ENCODE measurements around the gene RFTN1.

RFTN1 gene

GRCh38 chr3:16427103-16427965 is 86.2 kb downstream of the RFTN1 start:
- no peak for DNase-seq

DNA sequence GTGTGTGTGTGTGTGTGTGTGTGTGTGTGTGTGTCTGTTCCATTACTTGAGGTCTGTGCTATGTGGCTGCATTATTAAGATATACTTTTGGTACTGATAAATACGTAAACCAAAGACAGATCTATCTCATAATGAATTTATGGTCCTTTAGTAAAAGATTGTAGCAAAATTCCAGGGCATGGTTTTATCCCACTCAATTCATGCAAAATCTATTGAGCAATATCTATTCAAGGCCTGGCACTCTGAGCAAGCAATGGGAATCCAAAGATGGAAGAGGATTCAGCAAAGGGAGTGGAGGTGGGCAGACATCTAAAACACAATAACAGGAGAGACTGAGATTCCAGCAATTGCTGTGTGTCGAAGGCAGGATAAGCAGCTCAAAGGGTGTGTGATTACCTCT is 86.8 kb downstream of the RFTN1 start:
- DNase-seq: no peak

DNA sequence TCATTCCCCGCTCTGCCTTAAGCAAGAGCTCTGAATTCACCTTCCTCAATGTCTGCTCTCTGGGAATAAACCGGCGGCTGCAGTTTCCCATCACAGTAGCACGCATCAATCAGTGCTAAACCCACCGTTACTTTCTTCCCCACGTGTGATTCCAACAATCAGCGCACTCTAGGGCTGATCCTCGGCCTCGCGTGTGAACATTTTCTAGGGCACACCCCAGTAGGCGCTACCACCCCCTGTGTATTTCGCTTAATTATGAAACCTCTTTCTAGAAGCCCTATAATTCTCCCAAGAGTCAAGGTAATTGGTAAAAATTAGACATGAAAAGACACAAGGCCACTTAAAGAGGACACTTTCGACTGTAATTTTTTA is 87.5 kb downstream of the RFTN1 start:
- no peak for DNase-seq

DNA sequence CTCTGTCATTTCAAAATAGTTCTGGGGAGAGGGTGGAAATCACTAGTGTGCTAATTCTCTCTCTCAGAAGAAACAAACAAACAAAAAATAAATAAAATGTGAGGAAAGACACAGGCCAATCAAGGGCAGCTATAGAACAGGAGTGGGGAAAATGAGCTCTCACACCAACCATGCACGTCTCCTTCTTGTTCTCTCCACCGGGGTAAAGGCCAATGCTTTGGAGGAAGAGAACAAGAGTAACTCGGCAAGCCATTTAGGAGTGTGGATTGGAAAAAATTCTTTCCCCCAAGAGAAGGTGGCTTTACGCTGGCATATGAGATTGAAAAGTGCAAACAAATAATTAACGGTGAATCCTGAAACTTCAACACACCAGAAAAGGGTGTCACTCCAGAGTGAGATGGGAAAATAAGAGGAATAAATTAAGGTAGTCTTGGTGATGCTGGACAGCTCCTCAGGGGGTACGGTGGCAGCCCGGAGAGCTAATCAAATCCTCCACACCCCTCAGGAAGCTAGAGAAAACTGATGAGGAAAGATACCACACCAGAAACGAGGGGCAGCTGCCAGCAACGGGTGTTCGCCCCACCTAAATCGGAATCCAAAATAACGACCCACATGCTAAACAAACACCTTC is 88.0 kb downstream of the RFTN1 start:
- DNase-seq: no peak

- DNase-seq: no peak
Observed at GRCh38 chr3:16423947-16424673, 89.4 kb downstream of the RFTN1 start.

- DNase-seq: no peak
Observed at GRCh38 chr3:16423298-16423697, 90.2 kb downstream of the RFTN1 start.

DNA sequence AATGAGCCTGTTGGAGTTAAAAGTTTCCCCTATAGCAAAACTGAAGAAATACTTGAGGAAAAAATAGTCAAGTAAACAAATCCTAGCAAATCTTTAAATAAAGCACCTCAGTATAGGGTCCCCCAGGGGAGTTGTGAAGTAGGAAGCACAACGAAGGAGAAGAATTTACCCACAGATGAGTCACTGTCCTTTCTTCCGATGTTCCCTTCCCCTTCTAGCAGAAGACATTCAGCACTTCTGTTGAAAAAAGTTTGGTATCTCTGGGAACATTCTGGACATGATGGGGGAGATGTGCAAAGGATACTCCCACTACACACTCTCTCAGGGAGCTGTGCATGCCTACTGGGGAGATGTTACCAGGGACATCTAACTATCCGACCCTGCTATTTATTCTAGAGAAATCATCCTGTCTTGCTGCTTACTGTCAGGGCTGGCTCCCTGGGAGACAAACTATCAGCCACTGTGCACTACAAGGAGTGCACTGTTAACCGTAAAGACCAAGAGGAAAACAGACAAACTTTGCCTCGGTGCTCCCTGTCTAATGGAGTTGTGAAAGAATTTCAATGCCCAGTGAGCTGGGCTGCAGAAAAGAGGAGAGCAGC is 93.8 kb downstream of the RFTN1 start:
- no peak for DNase-seq

DNA sequence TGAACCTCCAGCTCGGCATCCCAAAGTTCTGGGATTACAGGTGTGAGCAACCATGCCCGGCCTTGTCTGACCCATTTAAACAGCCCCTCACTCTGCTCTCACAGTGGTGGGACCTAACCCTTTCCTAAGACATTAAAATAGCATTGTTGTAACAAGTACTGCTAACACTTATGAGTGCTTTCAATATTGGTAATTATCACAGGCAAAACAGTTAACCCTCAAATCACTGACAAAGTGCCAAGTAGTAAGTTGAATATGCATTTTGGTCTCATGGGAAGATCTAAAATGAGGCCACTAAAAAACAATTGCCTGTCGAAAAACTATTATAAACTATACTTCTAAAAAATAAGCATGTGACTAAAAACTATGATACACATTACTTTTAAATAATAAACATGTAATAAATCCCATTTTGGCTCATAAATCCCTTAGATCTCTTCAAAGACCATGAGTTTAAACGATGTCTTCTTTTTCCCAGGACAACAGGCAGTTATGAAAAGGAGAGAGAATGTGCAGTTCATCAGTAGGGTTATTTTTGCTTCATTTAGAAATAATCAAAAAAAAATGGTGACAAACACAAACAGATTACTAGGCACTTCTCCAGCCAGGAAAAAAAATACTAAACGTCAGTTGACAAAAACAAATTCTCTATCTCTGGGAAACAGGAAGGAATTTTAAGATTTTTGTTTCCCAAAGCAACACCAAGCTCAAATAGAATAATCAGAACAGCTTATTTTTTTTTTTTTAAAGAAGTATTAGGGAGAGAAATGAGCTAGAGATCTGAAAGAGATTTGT is 95.4 kb downstream of the RFTN1 start:
- no peak for DNase-seq

- DNase-seq: no peak
Observed at GRCh38 chr3:16415911-16416476, 97.5 kb downstream of the RFTN1 start.

- DNase-seq: no peak
Observed at GRCh38 chr3:16413321-16413720, 100.2 kb downstream of the RFTN1 start.

GRCh38 chr3:16412192-16412800 is 101.2 kb downstream of the RFTN1 start:
- DNase-seq: no peak

- DNase-seq: no peak
Observed at GRCh38 chr3:16411441-16411840, 102.1 kb downstream of the RFTN1 start.

- DNase-seq: no peak
Observed at GRCh38 chr3:16410659-16411058, 102.8 kb downstream of the RFTN1 start.

GRCh38 chr3:16409032-16409431 is 104.5 kb downstream of the RFTN1 start:
- no peak for DNase-seq

DNA sequence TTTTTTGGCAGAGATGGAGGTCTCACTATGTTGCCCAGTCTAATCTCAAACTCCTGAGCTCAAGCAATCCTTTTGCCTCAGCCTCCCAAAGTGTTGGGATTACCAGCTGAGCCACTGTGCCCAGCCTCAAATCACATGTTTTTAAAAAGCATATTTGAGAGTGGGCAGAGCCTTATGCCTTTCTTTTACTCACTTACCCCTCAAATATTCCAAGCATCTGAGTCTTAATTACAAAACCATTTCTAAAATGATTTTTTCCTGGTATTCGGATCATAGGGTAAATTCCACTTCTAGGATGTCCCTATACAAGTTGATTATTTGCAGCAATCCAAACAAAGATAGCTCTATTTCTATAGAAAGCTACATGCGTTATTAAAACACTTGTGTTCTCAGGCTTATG is 106.1 kb downstream of the RFTN1 start:
- no peak for DNase-seq

- no peak for DNase-seq
Observed at GRCh38 chr3:16406579-16406978, 106.9 kb downstream of the RFTN1 start.

- no peak for DNase-seq
Observed at GRCh38 chr3:16406166-16406565, 107.3 kb downstream of the RFTN1 start.

DNA sequence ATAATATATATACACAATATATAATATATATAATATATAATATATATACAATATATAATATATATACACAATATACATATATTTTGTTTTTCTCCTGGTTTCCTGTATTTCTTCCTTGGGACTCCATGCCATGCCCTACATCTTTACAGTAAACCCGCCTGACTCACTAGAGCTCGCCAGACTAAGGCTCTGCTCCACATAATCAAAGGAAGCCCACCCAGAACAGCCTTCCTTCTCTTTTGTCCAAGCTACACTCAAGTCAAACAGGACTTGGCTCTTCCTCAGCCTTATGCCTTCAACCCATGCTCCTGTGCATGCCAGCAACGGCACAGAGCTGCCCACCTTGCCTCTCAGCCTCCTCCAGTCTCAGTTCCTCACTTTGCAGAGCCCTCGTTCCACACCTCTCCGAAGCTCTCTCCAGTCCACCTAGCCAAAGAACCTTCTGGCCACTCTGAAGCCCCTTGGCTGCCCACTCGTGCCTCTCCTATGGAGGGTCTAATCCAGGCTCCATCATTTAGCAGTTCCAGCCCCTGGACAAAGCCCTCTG is 109.1 kb downstream of the RFTN1 start:
- no peak for DNase-seq

DNA sequence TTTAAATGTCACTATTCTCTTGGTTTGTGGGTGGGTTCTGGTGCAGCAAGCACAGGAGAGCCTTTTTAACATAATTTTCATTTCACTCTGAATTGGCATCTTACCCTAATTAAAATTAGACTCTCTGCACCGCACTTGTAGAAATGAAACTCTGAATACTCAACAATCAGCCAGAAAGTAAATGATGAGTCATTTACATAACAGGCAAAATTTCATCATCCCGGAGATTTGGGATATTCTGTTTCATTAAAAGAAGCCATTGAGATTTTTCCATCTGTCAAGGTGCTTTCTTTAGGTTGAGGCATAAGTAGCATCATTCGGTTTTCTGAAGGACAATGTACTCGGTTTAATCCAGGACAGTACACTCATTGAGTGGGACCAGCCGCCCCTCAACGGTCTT is 111.0 kb downstream of the RFTN1 start:
- no peak for DNase-seq

GRCh38 chr3:16401273-16401672 is 112.2 kb downstream of the RFTN1 start:
- no peak for DNase-seq

DNA sequence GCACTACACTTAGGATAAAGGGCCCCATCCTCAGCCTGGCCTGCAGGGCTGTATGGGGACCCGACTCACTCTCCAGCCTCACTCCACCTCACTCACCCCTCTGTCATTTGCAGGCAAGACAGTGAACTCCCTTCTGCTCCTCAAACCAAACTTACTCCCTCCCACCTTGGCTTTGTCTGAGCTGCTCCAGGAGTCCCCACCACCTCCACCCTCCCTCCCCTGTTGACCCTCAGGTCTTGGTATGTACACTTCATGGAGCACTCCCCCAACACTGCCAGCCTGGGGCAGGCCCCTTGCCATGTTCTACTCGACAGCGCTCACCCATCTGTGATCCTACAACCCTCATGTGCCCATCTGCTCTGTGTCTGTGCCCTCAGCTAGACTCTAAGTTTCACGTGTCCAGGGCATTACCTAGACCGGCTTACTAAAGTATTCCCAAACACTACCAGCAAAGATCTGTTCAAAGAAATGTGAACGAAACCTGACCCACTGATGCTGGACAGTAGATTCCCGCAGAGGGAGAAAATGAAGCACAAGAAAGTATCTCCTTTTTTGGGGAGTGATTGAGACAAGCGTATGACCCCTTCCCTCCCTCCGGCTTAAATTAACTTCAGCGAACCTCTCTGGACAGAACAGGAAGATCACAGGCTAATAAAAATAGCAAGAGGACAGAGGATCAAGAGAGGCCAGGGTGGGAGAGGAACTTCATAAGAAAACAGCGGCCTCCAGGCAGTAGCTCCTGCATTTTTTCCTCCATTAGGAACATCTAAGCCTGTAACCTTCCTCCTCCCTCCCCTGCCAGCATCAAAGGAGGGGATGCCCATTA is 113.2 kb downstream of the RFTN1 start:
- DNase-seq: no peak
